HG02571 (cell line): ENCODE data around the gene ZNF3.
"Not testable (repeated sequence)": the region's sequence is repeated elsewhere in the genome, so short reads cannot be mapped to it uniquely, and the experiment has no call there.

ENCODE experiments used
- ATAC-seq: cut with Tn5 transposase; IDR thresholded peaks from one replicate; pipeline ENCODE4 v1.9.1; 2021; ENCODE audit warnings: mild to moderate bottlenecking, moderate library complexity; ENCODE audit not compliant: unreplicated experiment

The ZNF3 gene

DNA sequence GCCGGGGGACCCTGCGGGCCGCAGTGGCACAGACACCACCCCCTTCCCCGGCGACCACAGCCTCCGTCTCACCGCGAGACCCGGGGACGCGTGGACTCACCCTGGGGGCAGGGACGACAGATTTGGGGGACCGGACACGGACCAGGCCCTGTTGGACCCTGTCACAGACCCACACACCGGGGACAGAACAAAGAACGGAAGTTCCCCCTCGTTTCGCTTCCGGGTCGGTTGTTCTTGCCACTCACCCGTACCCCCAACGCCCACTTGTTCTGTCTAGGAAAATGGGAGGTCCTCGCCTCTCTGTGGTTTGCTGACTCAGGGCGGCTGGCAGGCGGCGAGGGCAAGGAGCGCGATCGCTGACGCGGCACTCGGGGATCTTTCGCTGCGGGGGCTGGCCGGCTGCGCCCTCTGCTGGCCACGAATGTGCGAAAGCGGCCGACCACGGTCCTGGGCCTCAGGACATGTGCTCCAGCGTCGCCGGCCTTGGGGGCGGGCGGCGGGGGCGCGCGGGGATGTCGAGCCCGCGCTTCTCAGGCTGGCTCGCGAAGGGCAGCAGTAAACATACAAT, at the start of gene ZNF3:
Gene ZNF3, minus strand, starts transcription at position 189 of the 568 bp plus-strand sequence. CDS start 4,366 bp downstream, outside the sequence.
- ATAC-seq, result peak; percentile 81

DNA sequence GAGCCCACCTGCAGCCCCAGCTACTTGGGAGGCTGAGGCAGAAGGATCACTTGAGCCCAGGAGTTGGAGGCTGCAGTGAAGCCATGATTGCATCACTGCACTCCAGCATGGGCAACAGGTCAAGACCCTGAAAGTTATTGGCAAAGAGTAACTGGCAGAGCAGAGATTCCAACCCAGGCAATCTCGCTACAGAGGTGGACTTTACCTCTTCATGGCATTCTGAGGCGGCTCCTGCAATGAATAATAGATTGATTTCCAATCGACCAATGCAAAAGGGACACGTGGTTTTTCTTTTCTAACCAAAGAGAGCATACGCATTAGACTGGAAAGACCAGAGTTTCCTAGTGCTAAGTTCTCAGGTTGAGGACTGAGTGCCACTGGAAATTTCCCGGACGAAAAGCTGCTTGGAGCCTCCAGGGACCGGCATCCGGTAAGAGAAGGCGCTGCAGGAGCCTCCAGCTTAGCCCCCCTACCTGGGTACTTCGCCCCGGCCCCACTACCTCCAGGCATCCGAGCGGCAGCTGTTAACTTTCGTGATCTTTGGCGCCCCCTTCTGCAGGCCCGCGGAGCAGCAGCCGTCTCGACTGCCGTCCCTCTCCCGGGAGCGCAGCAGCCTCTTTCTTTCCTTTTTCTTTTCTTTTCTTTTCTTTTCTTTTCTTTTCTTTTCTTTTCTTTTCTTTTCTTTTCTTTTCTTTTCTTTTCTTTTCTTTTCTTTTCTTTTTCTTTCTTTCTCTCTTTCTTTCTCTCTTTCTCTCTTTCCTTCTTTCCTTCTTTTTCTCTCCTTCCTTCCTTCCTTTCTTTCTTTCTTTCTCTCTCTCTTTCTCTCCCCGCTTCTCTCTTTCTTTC, 49.3 kb upstream of the ZNF3 start:
- ATAC-seq, result no peak

DNA sequence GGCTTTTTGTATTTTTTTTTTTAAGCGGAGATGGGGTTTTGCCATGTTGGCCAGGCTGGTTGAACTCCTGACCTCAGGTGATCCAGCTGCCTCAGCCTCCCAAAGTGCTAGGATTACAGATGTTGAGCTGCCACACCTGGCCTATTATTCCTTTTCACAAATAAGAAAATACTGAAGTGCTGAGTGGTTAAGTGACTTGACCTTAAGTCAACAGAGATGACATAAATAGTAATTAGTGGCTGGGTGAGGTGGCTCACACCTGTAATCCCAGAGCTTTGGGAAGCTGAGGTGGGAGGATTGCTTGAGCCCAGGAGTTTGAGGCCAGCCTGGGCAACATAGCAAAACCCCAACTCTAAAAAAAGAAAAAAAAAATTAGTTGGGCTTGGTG, 48.7 kb upstream of the ZNF3 start:
- not testable (repeated sequence) for ATAC-seq

DNA sequence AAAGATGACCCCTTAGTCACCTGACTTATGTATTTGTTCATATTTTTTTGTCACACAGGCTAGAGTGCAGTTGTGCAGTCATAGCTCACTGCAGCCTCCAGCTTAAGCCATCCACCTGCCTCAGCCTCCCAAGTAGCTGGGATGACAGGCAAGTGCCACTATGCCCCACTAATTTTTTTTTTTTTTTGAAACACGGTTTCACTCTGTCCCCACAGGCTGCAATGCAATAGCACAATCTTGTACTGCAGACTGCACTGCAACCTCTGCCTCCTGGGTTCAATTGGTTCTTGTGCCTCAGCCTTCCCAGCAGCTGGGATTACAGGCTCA, 47.1 kb upstream of the ZNF3 start:
- ATAC-seq, result no peak

DNA sequence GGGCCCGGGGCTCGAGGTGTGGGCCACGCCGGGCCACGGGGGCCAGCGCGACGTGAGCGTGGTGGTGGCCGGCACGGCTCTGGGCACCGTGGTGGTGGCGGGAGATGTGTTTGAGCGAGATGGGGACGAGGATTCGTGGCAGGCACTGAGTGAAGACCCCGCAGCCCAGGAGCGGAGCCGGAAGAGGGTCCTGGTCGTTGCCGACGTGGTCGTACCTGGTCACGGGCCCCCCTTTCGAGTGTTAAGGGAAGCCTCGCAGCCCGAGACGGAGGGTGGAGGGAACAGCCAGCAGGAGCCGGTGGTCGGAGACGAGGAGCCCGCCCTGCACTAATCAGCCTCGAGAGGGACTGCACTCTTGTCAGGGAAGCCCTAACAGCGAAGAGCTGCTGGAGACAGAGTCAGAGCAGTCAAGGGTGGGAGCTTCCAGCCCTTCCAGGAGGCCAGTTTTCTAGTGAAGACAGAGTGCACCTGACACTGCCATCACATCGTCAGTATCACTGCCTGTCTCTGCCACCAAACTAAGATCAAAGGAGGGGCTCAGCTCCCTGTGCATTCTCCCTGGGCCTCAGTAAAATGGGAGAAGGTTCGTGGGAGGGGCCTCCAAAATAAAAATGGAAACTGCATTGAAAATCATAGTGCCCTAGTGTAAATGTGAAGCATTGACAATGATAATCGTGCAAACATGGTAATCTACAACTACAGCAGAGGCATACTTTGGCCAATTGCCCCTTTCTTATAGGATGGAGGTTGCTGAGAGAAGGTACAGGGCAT, 46.5 kb upstream of the ZNF3 start:
- no peak for ATAC-seq

DNA sequence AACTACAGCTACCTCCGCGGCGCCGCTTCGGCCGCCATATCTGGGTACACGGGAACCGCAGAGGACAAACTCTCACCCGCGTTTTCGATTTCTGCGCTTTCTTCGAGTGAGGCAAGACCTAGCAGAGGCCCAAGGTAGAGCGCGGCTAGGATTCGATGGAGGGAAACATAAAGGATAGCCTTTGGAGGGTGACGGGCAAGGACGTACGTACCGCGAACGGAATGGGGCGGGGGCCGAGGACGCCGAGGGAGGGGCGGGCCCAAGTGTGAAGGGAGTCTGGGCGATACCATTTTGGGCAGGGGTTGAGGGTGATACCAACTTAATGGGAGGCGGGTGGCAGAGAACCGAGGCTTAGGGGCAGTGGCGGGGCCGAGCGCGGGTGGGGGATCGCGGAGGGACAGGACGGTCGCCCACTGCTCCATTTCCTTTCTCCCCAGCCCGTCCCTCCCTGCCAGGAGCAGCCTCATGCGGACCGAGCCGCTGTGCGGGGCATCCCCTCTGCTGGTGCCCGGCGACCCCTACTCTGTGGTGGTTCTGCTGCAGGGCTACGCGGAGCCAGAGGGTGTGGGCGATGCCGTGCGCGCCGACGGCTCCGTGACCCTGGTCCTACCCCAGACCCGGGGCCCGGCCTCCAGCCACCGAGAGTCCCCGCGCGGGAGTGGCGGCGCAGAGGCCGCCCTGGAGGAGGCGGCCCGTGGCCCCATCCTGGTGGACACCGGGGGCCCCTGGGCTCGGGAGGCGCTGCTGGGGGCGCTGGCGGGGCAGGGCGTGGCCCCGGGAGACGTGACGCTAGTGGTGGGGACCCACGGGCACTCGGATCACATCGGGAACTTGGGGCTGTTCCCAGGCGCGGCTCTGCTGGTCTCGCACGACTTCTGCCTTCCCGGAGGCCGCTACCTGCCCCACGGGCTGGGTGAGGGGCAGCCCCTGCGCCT, 45.7 kb upstream of the ZNF3 start, which contains the start of gene MBLAC1:
Gene MBLAC1, plus strand, starts transcription at position 37 of the 935 bp plus-strand sequence. Its CDS starts 429 bp downstream, at position 466.
- peak; percentile 61 for ATAC-seq

DNA sequence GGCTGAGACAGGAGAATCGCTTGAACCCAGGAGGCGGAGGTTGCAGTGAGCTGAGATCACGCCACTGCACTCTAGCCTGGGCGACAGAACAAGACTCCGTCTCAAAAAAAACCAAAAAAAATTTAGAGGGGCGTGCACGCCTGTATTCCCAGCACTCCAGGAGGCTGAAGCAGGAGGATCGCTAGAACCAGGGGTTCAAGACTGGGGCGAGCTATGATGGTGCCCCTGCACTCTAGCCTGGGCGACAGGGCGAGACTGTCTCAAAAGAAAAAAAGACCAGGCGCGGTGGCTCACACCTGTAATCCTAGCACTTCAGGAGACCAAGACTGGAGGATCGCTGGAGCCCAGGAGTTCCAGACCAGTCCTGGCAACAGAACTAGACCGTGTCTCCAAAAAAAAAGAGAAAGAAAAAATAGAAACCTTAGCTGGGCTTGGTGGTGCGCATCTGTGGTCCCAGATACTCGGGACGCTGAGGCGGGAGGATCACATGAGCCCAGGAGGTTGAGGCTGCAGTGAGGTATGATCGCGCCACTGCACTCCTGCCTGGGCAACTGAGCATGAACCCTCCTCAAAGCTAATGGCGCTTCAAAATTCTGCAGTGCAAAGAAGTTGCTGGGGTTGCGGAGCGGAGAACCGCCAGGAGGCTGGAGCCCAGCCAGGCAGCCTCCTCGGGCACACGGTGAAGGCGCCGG, 44.9 kb upstream of the ZNF3 start:
- ATAC-seq, result no peak

DNA sequence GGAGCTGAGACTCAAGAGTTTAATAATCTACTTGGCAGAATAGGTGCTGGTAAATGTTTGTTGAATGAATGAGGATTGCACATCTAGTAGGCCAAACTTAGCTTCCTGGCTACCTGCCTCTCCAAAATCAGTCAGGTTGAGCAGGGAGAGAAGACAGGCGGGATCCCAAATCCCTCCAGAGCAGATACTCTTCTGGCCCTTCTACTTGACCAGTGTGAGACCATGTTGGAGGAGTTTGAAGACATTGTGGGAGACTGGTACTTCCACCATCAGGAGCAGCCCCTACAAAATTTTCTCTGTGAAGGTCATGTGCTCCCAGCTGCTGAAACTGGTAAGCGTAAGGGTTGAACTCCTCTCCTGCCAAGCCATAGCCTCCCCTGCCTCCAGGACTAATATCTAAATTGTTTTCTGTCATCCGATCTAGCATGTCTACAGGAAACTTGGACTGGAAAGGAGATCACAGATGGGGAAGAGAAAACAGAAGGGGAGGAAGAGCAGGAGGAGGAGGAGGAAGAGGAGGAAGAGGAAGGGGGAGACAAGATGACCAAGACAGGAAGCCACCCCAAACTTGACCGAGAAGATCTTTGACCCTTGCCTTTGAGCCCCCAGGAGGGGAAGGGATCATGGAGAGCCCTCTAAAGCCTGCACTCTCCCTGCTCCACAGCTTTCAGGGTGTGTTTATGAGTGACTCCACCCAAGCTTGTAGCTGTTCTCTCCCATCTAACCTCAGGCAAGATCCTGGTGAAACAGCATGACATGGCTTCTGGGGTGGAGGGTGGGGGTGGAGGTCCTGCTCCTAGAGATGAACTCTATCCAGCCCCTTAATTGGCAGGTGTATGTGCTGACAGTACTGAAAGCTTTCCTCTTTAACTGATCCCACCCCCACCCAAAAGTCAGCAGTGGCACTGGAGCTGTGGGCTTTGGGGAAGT, 43.0 kb upstream of the ZNF3 start:
- ATAC-seq, result no peak

DNA sequence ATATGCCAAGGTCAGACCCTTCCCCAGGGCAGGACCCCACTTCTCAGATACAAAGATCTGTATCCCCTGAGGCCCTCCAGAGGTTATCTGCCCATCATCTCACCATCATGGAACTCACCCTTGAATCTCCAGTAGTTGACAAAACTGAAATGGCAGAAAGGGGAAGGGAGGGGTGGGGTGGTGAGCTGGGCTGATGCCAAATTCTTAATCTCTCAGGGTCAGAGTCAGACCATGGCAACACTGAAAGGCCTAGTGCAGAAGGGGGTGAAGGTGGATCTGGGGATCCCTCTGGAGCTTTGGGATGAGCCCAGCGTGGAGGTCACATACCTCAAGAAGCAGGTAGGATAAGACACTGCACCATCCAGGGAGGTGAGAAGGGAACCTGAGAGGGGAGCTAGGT, 41.0 kb upstream of the ZNF3 start:
- ATAC-seq, result no peak

DNA sequence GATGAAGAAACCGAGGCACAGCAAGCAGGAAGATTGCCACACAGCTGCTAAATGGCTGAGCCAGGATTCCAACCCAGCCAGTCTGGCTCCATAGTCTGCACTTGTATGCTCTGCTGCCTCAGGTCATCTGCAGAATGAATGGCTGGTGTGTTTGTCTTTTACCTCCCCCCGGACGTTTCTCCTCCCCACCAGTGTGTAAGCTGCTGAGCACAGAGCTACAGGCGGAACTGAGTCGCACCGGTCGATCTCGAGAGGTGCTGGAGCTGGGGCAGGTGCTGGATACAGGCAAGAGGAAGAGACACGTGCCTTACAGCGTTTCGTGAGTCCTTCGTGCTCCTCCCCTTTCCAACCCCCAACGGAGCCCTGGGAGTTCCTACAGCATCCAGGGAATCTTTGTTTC, 40.5 kb upstream of the ZNF3 start:
- no peak for ATAC-seq

DNA sequence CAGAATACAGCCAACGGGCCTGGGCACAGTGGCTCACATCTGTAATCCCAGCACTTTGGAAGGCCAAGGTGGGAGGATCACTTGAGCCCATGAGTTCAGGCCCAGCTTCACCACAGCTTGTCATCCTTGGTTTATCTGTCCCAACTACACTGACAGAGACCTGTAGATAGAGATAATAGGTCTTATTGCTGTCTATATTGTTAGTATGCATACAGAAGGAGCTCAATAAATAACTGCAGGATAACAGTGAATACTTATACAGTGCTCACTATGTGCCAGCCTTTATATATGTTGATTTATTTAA, 39.2 kb upstream of the ZNF3 start:
- no peak for ATAC-seq

DNA sequence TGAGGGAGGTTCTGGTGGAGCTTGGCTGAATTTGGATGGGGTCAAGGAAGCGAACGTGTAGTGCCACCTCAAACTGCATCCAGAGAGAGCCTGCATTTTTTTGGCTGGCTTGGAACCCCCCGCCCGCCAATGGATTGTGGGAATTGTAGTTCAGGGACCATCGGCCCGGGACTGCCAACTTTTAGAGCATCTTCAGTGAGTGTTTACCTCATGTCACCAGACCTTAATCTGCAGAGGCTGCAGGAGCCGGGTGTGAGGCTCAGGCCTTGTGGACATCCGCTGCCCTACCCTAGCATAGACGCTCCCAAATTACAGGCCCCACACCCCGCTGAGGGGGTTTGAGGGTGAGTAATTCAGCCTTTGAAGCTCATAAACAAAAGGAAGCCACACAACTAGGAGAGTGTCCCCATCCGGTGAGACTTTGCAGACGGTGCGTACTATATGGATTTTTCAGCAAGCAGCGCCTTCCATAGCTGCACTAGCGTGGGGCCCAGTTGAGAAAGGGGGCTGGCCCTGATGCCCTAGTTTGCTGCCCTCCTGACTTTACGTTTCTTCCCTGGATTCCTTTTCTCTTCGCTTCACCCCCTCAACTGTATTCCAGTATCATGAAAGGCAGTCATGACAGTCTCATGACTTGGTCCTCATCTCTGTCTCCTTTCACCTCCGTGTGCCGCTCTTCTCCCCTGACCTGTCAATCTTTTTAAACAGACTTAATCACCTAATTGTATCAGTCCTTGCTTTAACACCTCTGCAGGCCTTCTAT, 38.6 kb upstream of the ZNF3 start:
- peak; percentile 21 for ATAC-seq

DNA sequence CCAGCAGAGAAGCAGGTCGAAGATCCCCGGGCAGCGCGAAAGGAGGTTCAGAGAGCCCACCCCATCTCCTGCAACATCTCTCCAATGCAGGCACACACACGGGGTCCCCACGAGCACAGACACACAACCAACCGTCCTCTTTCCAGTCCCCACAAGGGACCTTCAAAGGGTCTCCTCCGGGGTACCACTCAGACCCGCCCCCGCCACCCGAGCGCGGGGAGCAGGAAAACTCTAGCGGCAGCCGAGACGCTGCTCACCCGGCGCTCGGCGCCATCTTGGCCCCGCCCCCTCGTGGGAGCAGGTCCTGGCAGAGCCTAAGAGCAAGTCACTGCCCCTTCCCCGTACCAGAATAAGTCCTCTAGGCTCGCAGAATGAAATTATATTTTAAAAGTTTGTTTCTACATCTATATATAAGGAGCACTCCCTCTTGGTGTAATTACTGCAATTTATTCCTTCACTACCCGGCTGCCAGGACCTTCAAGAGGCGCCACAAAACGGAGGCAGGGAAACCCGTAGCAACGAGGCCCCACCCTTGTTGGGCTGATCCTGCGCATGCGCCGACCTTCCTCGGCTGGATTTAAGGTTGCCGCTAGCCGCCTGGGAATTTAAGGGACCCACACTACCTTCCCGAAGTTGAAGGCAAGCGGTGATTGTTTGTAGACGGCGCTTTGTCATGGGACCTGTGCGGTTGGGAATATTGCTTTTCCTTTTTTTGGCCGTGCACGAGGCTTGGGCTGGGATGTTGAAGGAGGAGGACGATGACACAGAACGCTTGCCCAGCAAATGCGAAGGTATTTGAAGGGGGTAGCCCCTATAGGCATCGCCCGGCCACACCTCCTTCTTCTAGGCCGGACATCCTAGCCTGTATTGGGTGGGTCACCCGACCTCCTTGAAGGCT, 37.8 kb upstream of the ZNF3 start, which contains the start of the genes CNPY4 and TAF6:
Gene CNPY4, plus strand, starts transcription at position 563 of the 898 bp plus-strand sequence. Its CDS starts 111 bp downstream, at position 674.
Gene TAF6, minus strand, starts transcription at position 287 of the 898 bp plus-strand sequence. CDS start 5,149 bp downstream, outside the sequence.
- peak; percentile 66 for ATAC-seq

DNA sequence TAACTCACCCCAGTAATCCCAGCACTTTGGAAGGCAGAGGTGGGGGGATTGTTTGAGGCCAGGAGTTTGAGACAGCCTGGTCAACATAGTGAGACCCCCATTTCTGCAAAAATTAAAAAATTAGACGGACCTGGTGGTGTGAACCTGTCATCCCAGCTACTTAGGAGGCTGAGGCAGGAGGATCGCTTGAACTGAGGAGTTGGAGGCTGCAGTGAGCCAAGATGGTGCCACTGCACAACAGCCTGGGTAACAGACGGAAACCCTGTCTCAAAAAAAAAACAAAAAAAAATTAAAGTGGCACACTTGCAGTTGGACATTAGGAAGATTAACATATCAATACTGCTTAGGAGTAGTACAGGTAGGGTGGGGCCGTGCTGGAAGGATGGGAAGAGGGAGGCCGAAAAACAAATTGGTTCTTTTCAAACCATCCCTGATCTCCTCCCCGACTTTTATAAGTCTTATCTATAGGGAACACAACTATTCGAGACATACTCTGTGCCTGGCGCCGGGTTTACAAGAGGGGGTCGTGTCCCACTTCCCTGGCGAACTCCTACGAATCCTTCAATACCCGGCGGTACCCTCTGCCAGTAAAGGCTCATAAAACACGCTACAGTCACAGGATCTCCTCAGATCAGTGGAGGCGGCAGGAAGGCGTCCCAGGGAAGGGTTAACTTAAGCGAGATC, 37.0 kb upstream of the ZNF3 start:
- no peak for ATAC-seq

DNA sequence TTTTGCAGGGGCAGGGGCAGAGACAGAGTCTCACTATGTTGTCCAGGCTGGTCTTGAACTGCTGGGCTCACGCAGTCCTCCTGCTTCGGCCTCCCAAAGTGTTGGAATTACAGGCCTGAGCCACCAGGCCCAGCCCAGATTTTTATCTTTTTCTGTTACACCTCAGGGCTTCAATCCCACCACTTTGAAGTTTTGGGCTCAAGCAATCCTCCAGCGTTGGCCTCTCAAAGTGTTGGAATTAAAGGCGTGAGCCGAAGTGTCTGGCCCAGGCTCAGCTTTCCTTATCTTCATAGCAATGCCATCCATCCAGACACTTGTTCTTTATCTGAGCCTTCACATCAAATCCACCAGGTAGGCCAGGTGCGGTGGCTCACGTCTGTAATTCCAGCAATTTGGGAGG, 33.5 kb upstream of the ZNF3 start:
- no peak for ATAC-seq

DNA sequence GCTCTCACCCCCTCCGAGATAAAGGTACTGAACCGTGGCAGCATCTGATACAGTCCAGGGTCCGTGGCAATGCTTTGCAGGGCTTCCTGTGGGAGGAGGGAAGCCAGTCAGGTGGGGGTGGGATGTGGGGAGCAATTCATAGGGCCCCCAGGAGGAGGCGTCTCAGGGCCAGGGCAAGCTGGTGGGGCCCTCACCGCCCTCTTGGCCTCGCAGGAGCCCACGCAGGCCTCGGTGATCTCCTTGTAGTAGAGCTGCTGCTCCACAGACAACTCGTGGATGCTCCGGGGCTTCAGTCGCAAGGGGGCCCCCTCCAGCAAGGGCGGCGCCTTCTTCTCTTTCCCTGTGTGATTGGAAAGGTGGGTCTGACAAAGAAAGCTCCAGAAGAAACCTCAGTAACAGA, 30.4 kb upstream of the ZNF3 start:
- ATAC-seq, result no peak

DNA sequence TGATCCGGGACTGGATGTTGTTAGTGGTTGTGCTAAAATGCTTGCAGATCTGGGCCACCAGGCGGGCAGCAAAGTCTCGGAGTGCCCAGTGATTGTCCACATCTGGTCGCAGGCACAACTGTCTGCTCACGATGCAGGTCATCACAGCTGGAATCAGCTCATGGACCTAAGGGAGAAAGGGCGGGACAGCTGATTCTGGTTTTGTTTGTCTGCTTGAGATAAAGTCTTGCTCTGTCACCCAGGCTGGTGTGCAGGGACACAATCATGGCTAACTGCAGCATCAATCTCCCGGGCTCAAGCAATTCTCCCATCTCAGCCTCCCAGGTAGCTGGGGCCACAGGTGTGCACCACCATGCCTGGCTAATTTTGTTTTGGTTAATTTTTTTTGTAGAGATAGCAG, 29.6 kb upstream of the ZNF3 start:
- ATAC-seq, result no peak
